Keratinocyte (primary cell): ENCODE results near the gene FOXRED2. TPM values are rescaled to one million over a fixed set of nuclear protein-coding genes. Genes with fewer than 3 reads are reported as not detected.
A peak's percentile ranks its signal among the peaks of the same experiment; 100 is the strongest.

ENCODE experiments used
- DNase-seq: peaks from one replicate; pipeline ENCODE4 v3.0.0-alpha.2; 2011; ENCODE audit warnings: low read depth, missing footprints, low spot score
- FAIRE-seq: peaks from 2 replicates; lab custom pipeline; 2011; peaks lifted over from hg19 to GRCh38; lab: Jason Lieb, UNC
- H2AFZ ChIP-seq: 2 replicates; pipeline ENCODE4 v1.6.0; 2012; ENCODE audit warnings: low read length, control low read depth, inconsistent platforms; ENCODE audit not compliant: control insufficient read depth
- H3K27ac ChIP-seq: 2 replicates; pipeline ENCODE4 v1.5.1; 2011; ENCODE audit warnings: low read length; ENCODE audit not compliant: control insufficient read depth, insufficient read depth
- H3K27me3 ChIP-seq: 3 replicates; pipeline ENCODE4 v1.6.0; 2011; ENCODE audit warnings: low read length; ENCODE audit not compliant: control insufficient read depth, insufficient read depth; ENCODE audit errors: extremely low read depth
- H3K36me3 ChIP-seq, 2 experiments: 2 replicates in 1 of 2; 3 replicates in 1 of 2; pipeline ENCODE4 v1.5.1; 2011; ENCODE audit warnings: low read length in 2 of 2, mild to moderate bottlenecking in 1 of 2; ENCODE audit not compliant: control insufficient read depth in 2 of 2, insufficient read depth in 2 of 2; ENCODE audit errors: extremely low read depth in 1 of 2
- H3K4me1 ChIP-seq: 3 replicates; pipeline ENCODE4 v1.5.1; 2011; ENCODE audit warnings: low read length; ENCODE audit not compliant: control insufficient read depth, insufficient read depth; ENCODE audit errors: extremely low read depth
- H3K4me2 ChIP-seq: 3 replicates; pipeline ENCODE4 v1.6.0; 2011; ENCODE audit warnings: low read depth, low read length; ENCODE audit not compliant: control insufficient read depth, insufficient read depth; ENCODE audit errors: extremely low read depth
- H3K4me3 ChIP-seq, 3 experiments: fragments of 200-600 bp in 1 of 3; sonication (generic) in 1 of 3; 2 replicates in 2 of 3; 3 replicates in 1 of 3; pipeline ENCODE4 v1.5.1; 2011 to 2016; ENCODE audit warnings: low read length in 3 of 3, mild to moderate bottlenecking in 3 of 3, control low read depth in 2 of 3, inconsistent platforms in 1 of 3, low read depth in 1 of 3, mixed read lengths in 1 of 3, mixed run types in 1 of 3, moderate library complexity in 1 of 3; ENCODE audit not compliant: control insufficient read depth in 2 of 3, insufficient read depth in 2 of 3; ENCODE audit errors: extremely low read depth in 1 of 3
- H3K79me2 ChIP-seq: 2 replicates; pipeline ENCODE4 v1.6.0; 2012; ENCODE audit warnings: low read length; ENCODE audit not compliant: control insufficient read depth, insufficient read depth
- H3K9ac ChIP-seq: 3 replicates; pipeline ENCODE4 v1.6.0; 2011; ENCODE audit warnings: low read length; ENCODE audit not compliant: control insufficient read depth, insufficient read depth; ENCODE audit errors: extremely low read depth
- H3K9me1 ChIP-seq: 3 replicates; pipeline ENCODE4 v1.6.0; 2011; ENCODE audit warnings: low read length; ENCODE audit not compliant: control insufficient read depth, insufficient read depth; ENCODE audit errors: extremely low read depth
- H3K9me3 ChIP-seq: 2 replicates; pipeline ENCODE4 v1.5.1; 2012; ENCODE audit warnings: low read depth, low read length; ENCODE audit not compliant: control insufficient read depth
- H4K20me1 ChIP-seq: 3 replicates; pipeline ENCODE4 v1.6.0; 2011; ENCODE audit warnings: low read length; ENCODE audit not compliant: control insufficient read depth, insufficient read depth; ENCODE audit errors: extremely low read depth
- EZH2 ChIP-seq: IDR thresholded peaks from one replicate; pipeline ENCODE4 v1.6.1; 2012; ENCODE audit warnings: inconsistent platforms, mild to moderate bottlenecking, low read length, moderate library complexity
- dilution Hi-C: fragments of 300-500 bp; cut with MboI; formaldehyde crosslinking; loops from one replicate; pipeline ENCODE4 v1.7.0; 2020; ENCODE audit warnings: low sequenced_read_pairs; ENCODE audit not compliant: extremely low pct_ligation_motif_present
- polyA plus RNA-seq, 5 experiments: library from polyadenylated mRNA; depleted of rRNA in 3 of 5; stranded (reverse) in 3 of 5; stranded (forward) in 1 of 5; unstranded in 1 of 5; fragments of >200 nt; gene quantifications; 1 replicate in 1 of 5; 2 replicates in 3 of 5; 3 replicates in 1 of 5; pipeline versions ENCODE4 v1.2.1 to v1.2.3, GENCODE V29; 2011 to 2012; ENCODE audit warnings: missing spikeins in 2 of 5, low read depth in 1 of 5, low replicate concordance in 1 of 5
- TF ChIP-seq, protein P1 (sequence below), 3 experiments: IDR thresholded peaks in 1 of 3; conservative IDR thresholded peaks in 1 of 3; optimal IDR thresholded peaks in 1 of 3; 2 replicates in 2 of 3; 3 replicates in 1 of 3; pipeline versions ENCODE3 to v1.5.1; 2011; ENCODE audit warnings: low read length in 3 of 3, mild to moderate bottlenecking in 3 of 3, moderate library complexity in 2 of 3, control low read depth in 1 of 3, inconsistent platforms in 1 of 3; ENCODE audit not compliant: insufficient read depth in 2 of 3; ENCODE audit errors: extremely low read depth in 1 of 3

FOXRED2 gene
- polyA plus RNA-seq, 1 donor (not counting 4 experiments of a cell fraction or from before 2014, with no cell fraction given) = 0.71 TPM

DNA sequence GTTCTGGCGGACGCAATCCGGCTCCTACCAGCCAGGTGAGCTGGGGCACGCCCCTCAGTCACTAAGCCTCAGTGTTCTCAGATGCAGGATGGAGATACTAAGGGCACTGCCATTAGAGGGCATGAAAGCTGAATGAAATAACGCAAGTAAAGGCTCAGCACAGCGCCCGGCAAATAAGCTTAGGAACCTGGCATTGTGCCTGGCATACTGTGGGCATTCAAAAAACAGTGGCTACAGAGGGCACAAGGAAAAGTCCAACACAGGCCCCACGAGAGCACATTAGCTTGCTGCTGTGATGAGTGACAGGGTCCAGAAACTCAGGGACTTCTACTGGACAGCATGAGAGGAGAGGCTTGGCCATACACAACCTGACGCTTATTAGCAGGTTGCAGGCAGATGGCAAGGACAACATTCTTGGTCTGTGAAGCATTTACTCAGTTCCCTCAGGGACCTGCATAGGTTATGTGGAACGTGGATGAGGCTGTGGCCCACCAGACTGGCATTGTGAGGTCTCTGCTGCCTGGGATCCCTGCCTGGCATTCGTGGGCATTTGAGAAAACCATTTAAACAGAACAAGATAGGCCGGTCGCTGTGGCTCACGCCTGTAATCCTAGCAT is 37.6 kb downstream of the FOXRED2 start:
- dilution Hi-C loops = no loop called here
- DNase-seq (no peak), FAIRE-seq (no peak)
- no peak overlapping the region for H3K27ac ChIP-seq
- H4K20me1 ChIP-seq = no peaks in the 10 kb centered on the region
- H3K4me3 ChIP-seq = no peak overlapping the region
- no peak overlapping the region for H2AFZ ChIP-seq
- no peak for TF ChIP-seq EZH2
- TF ChIP-seq, protein P1, sequence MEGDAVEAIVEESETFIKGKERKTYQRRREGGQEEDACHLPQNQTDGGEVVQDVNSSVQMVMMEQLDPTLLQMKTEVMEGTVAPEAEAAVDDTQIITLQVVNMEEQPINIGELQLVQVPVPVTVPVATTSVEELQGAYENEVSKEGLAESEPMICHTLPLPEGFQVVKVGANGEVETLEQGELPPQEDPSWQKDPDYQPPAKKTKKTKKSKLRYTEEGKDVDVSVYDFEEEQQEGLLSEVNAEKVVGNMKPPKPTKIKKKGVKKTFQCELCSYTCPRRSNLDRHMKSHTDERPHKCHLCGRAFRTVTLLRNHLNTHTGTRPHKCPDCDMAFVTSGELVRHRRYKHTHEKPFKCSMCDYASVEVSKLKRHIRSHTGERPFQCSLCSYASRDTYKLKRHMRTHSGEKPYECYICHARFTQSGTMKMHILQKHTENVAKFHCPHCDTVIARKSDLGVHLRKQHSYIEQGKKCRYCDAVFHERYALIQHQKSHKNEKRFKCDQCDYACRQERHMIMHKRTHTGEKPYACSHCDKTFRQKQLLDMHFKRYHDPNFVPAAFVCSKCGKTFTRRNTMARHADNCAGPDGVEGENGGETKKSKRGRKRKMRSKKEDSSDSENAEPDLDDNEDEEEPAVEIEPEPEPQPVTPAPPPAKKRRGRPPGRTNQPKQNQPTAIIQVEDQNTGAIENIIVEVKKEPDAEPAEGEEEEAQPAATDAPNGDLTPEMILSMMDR (optimal IDR thresholded peaks at IDR 0.05 in 1 of 3, IDR thresholded peaks at IDR 0.05 in 1 of 3, conservative IDR thresholded peaks at IDR 0.05 in 1 of 3; ENCODE audit: extremely low read depth in 1 of 3, insufficient read depth in 2 of 3, low read length in 3 of 3) = no peak
- H3K36me3 ChIP-seq = peaks cover 4 to 13% of the 10 kb centered on the region in 2 experiments
- no peaks in the 10 kb centered on the region for H3K27me3 ChIP-seq
- H3K79me2 ChIP-seq = peaks cover 20% of the 10 kb centered on the region
- no peak overlapping the region for H3K4me2 ChIP-seq
- H3K9ac ChIP-seq = no peak overlapping the region
- peaks cover 2% of the 10 kb centered on the region for H3K9me1 ChIP-seq
- peaks cover 75% of the 10 kb centered on the region for H3K4me1 ChIP-seq
- H3K9me3 ChIP-seq = no peaks in the 10 kb centered on the region

DNA sequence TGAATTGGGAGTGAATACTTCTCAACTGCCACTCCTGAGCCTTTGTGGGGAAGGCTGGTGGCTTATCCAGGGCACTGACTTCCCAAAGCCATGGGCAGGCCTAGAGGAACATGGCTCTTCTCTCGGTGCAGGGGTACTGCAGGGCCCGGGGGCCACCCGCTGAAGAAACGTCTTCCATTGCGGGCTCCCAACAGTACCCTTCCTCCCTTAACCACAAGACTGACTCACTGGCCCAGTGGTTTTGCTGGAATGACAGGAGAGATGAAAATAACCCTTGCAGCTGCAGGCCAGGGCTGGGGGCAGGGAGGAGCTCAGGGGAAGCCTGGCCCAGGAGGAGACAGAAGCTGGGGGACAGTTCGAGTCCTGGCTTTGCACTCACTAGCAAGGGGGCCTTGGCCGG is 38.9 kb downstream of the FOXRED2 start:
- Histone ChIP-seq H2AFZ (no peak overlapping the region), H3K4me2 (peak overlapping the region; percentile 79), H3K36me3 (peaks cover 2 to 13% of the 10 kb centered on the region in 2 experiments), H3K27me3 (no peaks in the 10 kb centered on the region), H3K4me1 (peaks cover 75% of the 10 kb centered on the region), H3K79me2 (peaks cover 20% of the 10 kb centered on the region), H3K9me1 (peaks cover 2% of the 10 kb centered on the region), H3K9me3 (no peaks in the 10 kb centered on the region), H3K4me3 (peak overlapping the region in 2 of 3 experiments; percentile 3 to 34), H3K9ac (peak overlapping the region; percentile 53), H3K27ac (peak overlapping the region; percentile 73), H4K20me1 (no peaks in the 10 kb centered on the region)
- dilution Hi-C loops = no loop called here
- DNase-seq = no peak
- peak; percentile 85 for FAIRE-seq
- TF ChIP-seq EZH2 = no peak
- TF ChIP-seq, protein P1 (optimal IDR thresholded peaks at IDR 0.05 in 1 of 3, IDR thresholded peaks at IDR 0.05 in 1 of 3, conservative IDR thresholded peaks at IDR 0.05 in 1 of 3; ENCODE audit: extremely low read depth in 1 of 3, insufficient read depth in 2 of 3, low read length in 3 of 3) = no peak
